H9 (cell line): ENCODE data around the gene ZFAND5. TPM values are rescaled to one million over a fixed set of nuclear protein-coding genes. Genes with fewer than 3 reads are reported as not detected.

Experiments
- DNase-seq: peaks from one replicate; pipeline ENCODE4 v3.0.0-alpha.2; 2017
- H2AFZ ChIP-seq: one replicate; pipeline ENCODE4 v1.6.1; 2013; ENCODE audit warnings: mild to moderate bottlenecking, low read length, control low read depth, moderate library complexity
- H2AK5ac ChIP-seq: 2 replicates; pipeline ENCODE4 v1.6.1; 2013; ENCODE audit warnings: low read length, control low read depth, mixed read lengths; ENCODE audit not compliant: insufficient read length
- H2BK120ac ChIP-seq: one replicate; pipeline ENCODE4 v1.6.1; 2013; ENCODE audit warnings: low read depth, mild to moderate bottlenecking, low read length, control low read depth, inconsistent platforms; ENCODE audit not compliant: poor library complexity, severe bottlenecking
- H2BK12ac ChIP-seq: 2 replicates; pipeline ENCODE4 v1.6.1; 2013; ENCODE audit warnings: low read length, control low read depth, mixed read lengths, low read depth; ENCODE audit not compliant: insufficient read length
- H2BK15ac ChIP-seq: 2 replicates; pipeline ENCODE4 v1.6.1; 2013; ENCODE audit warnings: low read depth, low read length, control low read depth
- H2BK20ac ChIP-seq: one replicate; pipeline ENCODE4 v1.6.1; 2013; ENCODE audit warnings: low read depth, mild to moderate bottlenecking, low read length, control low read depth, inconsistent platforms; ENCODE audit not compliant: poor library complexity, severe bottlenecking
- H2BK5ac ChIP-seq: 2 replicates; pipeline ENCODE4 v1.6.1; 2013; ENCODE audit warnings: low read length, control low read depth, mixed read lengths; ENCODE audit not compliant: insufficient read length
- H3K14ac ChIP-seq: 2 replicates; pipeline ENCODE4 v1.6.1; 2013; ENCODE audit warnings: low read length, control low read depth; ENCODE audit not compliant: insufficient read depth
- H3K18ac ChIP-seq: 2 replicates; pipeline ENCODE4 v1.6.1; 2013; ENCODE audit warnings: low read depth, mild to moderate bottlenecking, mixed read lengths, low read length, control low read depth; ENCODE audit not compliant: insufficient read length
- H3K23ac ChIP-seq: 2 replicates; pipeline ENCODE4 v1.6.1; 2013; ENCODE audit warnings: low read length, control low read depth, mixed read lengths, low read depth; ENCODE audit not compliant: insufficient read length
- H3K23me2 ChIP-seq: 2 replicates; pipeline ENCODE4 v1.6.1; 2013; ENCODE audit warnings: low read depth, mild to moderate bottlenecking, mixed read lengths, low read length, control low read depth; ENCODE audit not compliant: insufficient read length, poor library complexity, severe bottlenecking
- H3K27ac ChIP-seq: 2 replicates; pipeline ENCODE4 v1.5.1; 2013; ENCODE audit warnings: low read length, control low read depth, mixed read lengths, low read depth; ENCODE audit not compliant: insufficient read length
- H3K27me3 ChIP-seq: 2 replicates; pipeline ENCODE4 v1.6.1; 2013; ENCODE audit warnings: low read length, control low read depth, inconsistent platforms; ENCODE audit not compliant: insufficient read depth
- H3K4ac ChIP-seq: 2 replicates; pipeline ENCODE4 v1.6.1; 2013; ENCODE audit warnings: low read depth, mild to moderate bottlenecking, control low read depth, inconsistent platforms, low read length, moderate library complexity
- H3K4me1 ChIP-seq: 2 replicates; pipeline ENCODE4 v1.6.1; 2013; ENCODE audit warnings: low read length, control low read depth, inconsistent platforms; ENCODE audit not compliant: insufficient read depth
- H3K4me2 ChIP-seq: 2 replicates; pipeline ENCODE4 v1.6.1; 2013; ENCODE audit warnings: low read length, control low read depth, mixed read lengths; ENCODE audit not compliant: insufficient read length, insufficient read depth
- H3K56ac ChIP-seq: 2 replicates; pipeline ENCODE4 v1.6.1; 2013; ENCODE audit warnings: low read depth, mild to moderate bottlenecking, mixed read lengths, low read length, control low read depth; ENCODE audit not compliant: insufficient read length
- H3K79me1 ChIP-seq: 2 replicates; pipeline ENCODE4 v1.6.1; 2013; ENCODE audit warnings: low read depth, mild to moderate bottlenecking, moderate library complexity, low read length, control low read depth, inconsistent platforms; ENCODE audit not compliant: insufficient read depth, poor library complexity, severe bottlenecking
- H3K79me2 ChIP-seq: 2 replicates; pipeline ENCODE4 v1.6.1; 2013; ENCODE audit warnings: low read length, control low read depth, inconsistent platforms; ENCODE audit not compliant: insufficient read depth
- H3K9ac ChIP-seq: 2 replicates; pipeline ENCODE4 v1.6.1; 2013; ENCODE audit warnings: low read length, control low read depth, mixed read lengths; ENCODE audit not compliant: insufficient read length; ENCODE audit errors: extremely low read depth
- H3K9me3 ChIP-seq: one replicate; pipeline ENCODE4 v1.6.1; 2013; ENCODE audit warnings: low read depth, low read length, inconsistent platforms; ENCODE audit not compliant: control insufficient read depth
- H3T11ph ChIP-seq: one replicate; pipeline ENCODE4 v1.6.1; 2013; ENCODE audit warnings: mild to moderate bottlenecking, low read length, control low read depth, inconsistent platforms
- H4K20me1 ChIP-seq: one replicate; pipeline ENCODE4 v1.6.1; 2013; ENCODE audit not compliant: control insufficient read depth, insufficient read length, insufficient read depth
- H4K5ac ChIP-seq: 2 replicates; pipeline ENCODE4 v1.6.1; 2013; ENCODE audit warnings: low read depth, mild to moderate bottlenecking, mixed read lengths, low read length, control low read depth; ENCODE audit not compliant: insufficient read length
- H4K8ac ChIP-seq: replicated peaks from 2 replicates; pipeline ENCODE4 v1.6.1; 2013; ENCODE audit warnings: low read length, control low read depth, mixed read lengths, low read depth; ENCODE audit not compliant: insufficient read length
- H4K91ac ChIP-seq: 2 replicates; pipeline ENCODE4 v1.6.1; 2013; ENCODE audit warnings: low read depth, mild to moderate bottlenecking, moderate library complexity, mixed read lengths, low read length, control low read depth; ENCODE audit not compliant: insufficient read length
- H3K27ac Mint-ChIP-seq, 3 experiments: 2 replicates in 2 of 3; 3 replicates in 1 of 3; pipeline ENCODE4 v1.8.0; 2020 to 2021; ENCODE audit warnings: mixed read lengths in 3 of 3, mild to moderate bottlenecking in 1 of 3, moderate library complexity in 1 of 3
- H3K27me3 Mint-ChIP-seq: 2 replicates; pipeline ENCODE4 v1.8.0; 2021; ENCODE audit warnings: low read depth, mild to moderate bottlenecking, moderate library complexity, mixed read lengths
- H3K36me3 Mint-ChIP-seq, 3 experiments: 2 replicates in 2 of 3; 3 replicates in 1 of 3; pipeline ENCODE4 v1.8.0; 2020 to 2021; ENCODE audit warnings: low read depth in 3 of 3, mixed read lengths in 3 of 3; ENCODE audit not compliant: insufficient read depth in 1 of 3
- H3K4me1 Mint-ChIP-seq, 2 experiments: 2 replicates each; pipeline ENCODE4 v1.8.0; 2020; ENCODE audit warnings: mixed read lengths in 2 of 2
- H3K4me3 Mint-ChIP-seq, 2 experiments: 2 replicates in 1 of 2; 3 replicates in 1 of 2; pipeline ENCODE4 v1.8.0; 2020 to 2021; ENCODE audit warnings: mild to moderate bottlenecking in 2 of 2, mixed read lengths in 2 of 2, moderate library complexity in 1 of 2
- H3K9me3 Mint-ChIP-seq, 2 experiments: 2 replicates in 1 of 2; 3 replicates in 1 of 2; pipeline ENCODE4 v1.8.0; 2020; ENCODE audit warnings: mild to moderate bottlenecking in 2 of 2, mixed read lengths in 2 of 2, moderate library complexity in 1 of 2
- WGBS: extraction: QIAGEN DNeasy Blood & Tissue Kit; methylation state at CpG from one replicate; pipeline ENCODE4 v1.1.7; 2013; ENCODE audit warnings: missing lambda C conversion rate, low lambda C conversion rate, mixed read lengths; ENCODE audit not compliant: insufficient read length; ENCODE audit errors: extremely low coverage; 5-methylcytosine and 5-hydroxymethylcytosine counted together
- total RNA-seq: library from RNA; stranded (reverse); gene quantifications from 2 replicates; pipeline ENCODE4 v1.2.1, GENCODE V29; 2021
- TF ChIP-seq, protein P1 (sequence below): fragments of 200-600 bp; sonication (generic); conservative IDR thresholded peaks from 3 replicates; pipeline ENCODE4 v1.8.0; 2021; ENCODE audit warnings: antibody characterized with exemption, mild to moderate bottlenecking

Gene ZFAND5
- total RNA-seq, 1 experiment from 2014 or later: 304 TPM

DNA sequence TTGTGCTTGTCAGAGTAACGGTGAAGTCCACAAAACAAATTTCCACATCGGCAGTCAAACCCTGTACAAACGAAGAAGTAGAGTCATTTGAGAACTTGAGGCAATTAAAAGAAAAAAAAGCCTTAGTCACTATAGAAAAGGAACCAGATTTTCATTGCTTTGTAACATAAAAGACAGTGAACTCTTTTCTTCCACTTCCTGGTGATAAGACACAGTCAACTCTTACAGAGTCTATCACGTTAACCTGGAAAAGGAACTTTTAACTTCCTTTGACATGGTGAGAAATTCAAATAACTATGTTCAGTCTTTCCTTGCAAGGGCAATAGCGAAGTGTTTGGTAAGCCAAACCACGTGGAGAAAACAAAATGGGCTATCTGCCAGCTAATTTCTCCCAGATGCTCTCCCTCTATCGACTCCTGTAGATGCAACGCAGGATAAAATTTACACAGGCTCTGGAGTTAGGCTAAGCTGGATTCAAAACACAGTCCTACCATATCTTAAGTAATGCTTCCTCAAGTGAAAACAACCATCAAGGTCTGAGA, 8.9 kb downstream of the ZFAND5 start:
- H3K4me3 Mint-ChIP-seq: no peak overlapping the region

More for the DNA sequence above, 8.9 kb downstream of the ZFAND5 start:
- H3K27me3 ChIP-seq: no peaks in the 10 kb centered on the region
- H3K18ac ChIP-seq: no peak overlapping the region
- no peak overlapping the region for H3K23ac ChIP-seq
- Mint-ChIP-seq H3K27me3 (no peaks in the 10 kb centered on the region), H3K4me1 (peaks cover 28 to 41% of the 10 kb centered on the region in 2 experiments), H3K27ac (peak overlapping the region in 1 of 3 experiments; percentile 87; a peak in 3 of 7 replicates), H3K9me3 (no peaks in the 10 kb centered on the region), H3K36me3 (peaks cover 55 to 75% (median 74%) of the 10 kb centered on the region in 3 experiments)
- no peak overlapping the region for H3K4ac ChIP-seq
- no CpG with 5 or more reads among the region's 8 CpGs for WGBS
- H4K8ac ChIP-seq: no peak overlapping the region
- H3K23me2 ChIP-seq: no peaks in the 10 kb centered on the region
- no peak overlapping the region for H3K56ac ChIP-seq
- no peak overlapping the region for H2BK5ac ChIP-seq
- no peak overlapping the region for H2AK5ac ChIP-seq
- no peak overlapping the region for H3K27ac ChIP-seq
- H3K79me2 ChIP-seq: peaks cover 28% of the 10 kb centered on the region; the same call in 1 of the 2 replicates
- no peak overlapping the region for H4K91ac ChIP-seq
- no peak overlapping the region for H2BK12ac ChIP-seq
- no peak overlapping the region for H2BK20ac ChIP-seq
- no peak overlapping the region for H2BK15ac ChIP-seq
- H3K4me1 ChIP-seq: no peaks in the 10 kb centered on the region
- peaks cover 4% of the 10 kb centered on the region for H3K79me1 ChIP-seq
- DNase-seq: no peak
- no peak overlapping the region for H2AFZ ChIP-seq
- H3K14ac ChIP-seq: no peak overlapping the region
- no peaks in the 10 kb centered on the region for H3K9me3 ChIP-seq
- H4K20me1 ChIP-seq: no peaks in the 10 kb centered on the region
- no peak overlapping the region for H3T11ph ChIP-seq
- H3K4me2 ChIP-seq: no peak overlapping the region
- H3K9ac ChIP-seq: no peak overlapping the region
- H2BK120ac ChIP-seq: no peak overlapping the region
- TF ChIP-seq, protein P1, sequence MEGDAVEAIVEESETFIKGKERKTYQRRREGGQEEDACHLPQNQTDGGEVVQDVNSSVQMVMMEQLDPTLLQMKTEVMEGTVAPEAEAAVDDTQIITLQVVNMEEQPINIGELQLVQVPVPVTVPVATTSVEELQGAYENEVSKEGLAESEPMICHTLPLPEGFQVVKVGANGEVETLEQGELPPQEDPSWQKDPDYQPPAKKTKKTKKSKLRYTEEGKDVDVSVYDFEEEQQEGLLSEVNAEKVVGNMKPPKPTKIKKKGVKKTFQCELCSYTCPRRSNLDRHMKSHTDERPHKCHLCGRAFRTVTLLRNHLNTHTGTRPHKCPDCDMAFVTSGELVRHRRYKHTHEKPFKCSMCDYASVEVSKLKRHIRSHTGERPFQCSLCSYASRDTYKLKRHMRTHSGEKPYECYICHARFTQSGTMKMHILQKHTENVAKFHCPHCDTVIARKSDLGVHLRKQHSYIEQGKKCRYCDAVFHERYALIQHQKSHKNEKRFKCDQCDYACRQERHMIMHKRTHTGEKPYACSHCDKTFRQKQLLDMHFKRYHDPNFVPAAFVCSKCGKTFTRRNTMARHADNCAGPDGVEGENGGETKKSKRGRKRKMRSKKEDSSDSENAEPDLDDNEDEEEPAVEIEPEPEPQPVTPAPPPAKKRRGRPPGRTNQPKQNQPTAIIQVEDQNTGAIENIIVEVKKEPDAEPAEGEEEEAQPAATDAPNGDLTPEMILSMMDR: no peak
- H4K5ac ChIP-seq: no peak overlapping the region
